GM19468 (cell line): ENCODE results near the gene TBC1D1.

Experiments used
- ATAC-seq: cut with Tn5 transposase; IDR thresholded peaks from one replicate; pipeline ENCODE4 v1.9.1; 2021; ENCODE audit warnings: mild to moderate bottlenecking, moderate library complexity, moderate number of reproducible peaks; ENCODE audit not compliant: unreplicated experiment; ENCODE audit errors: extremely low read depth

The TBC1D1 gene

GRCh38 chr4:37889849-37890800 is 759 bp upstream of the TBC1D1 start:
- no peak for ATAC-seq

GRCh38 chr4:37891260-37892159 is 626 bp downstream of the TBC1D1 start:
- peak; percentile 38 for ATAC-seq

- no peak for ATAC-seq
These were observed 1.8 kb downstream of the TBC1D1 start for GRCh38 chr4:37892641-37893040.

GRCh38 chr4:37893164-37893563 is 2.3 kb downstream of the TBC1D1 start:
- no peak for ATAC-seq

- ATAC-seq: no peak
These were observed 4.4 kb downstream of the TBC1D1 start for GRCh38 chr4:37895271-37895670.

GRCh38 chr4:37896206-37896860 is 5.4 kb downstream of the TBC1D1 start:
- no peak for ATAC-seq

GRCh38 chr4:37902212-37902611 is 11.3 kb downstream of the TBC1D1 start:
- ATAC-seq: no peak

- ATAC-seq: no peak
These were observed 12.1 kb downstream of the TBC1D1 start for GRCh38 chr4:37902738-37903693.

- no peak for ATAC-seq
These were observed 13.0 kb downstream of the TBC1D1 start for GRCh38 chr4:37903901-37904300.

- ATAC-seq: no peak
These were observed 13.9 kb downstream of the TBC1D1 start for GRCh38 chr4:37904824-37905223.

- no peak for ATAC-seq
These were observed 14.8 kb downstream of the TBC1D1 start for GRCh38 chr4:37905533-37906169.

- no peak for ATAC-seq
These were observed 17.8 kb downstream of the TBC1D1 start for GRCh38 chr4:37908488-37909331.

- no peak for ATAC-seq
These were observed 18.6 kb downstream of the TBC1D1 start for GRCh38 chr4:37909332-37910090.

GRCh38 chr4:37910091-37910486 is 19.2 kb downstream of the TBC1D1 start:
- no peak for ATAC-seq

GRCh38 chr4:37914539-37914938 is 23.7 kb downstream of the TBC1D1 start:
- ATAC-seq: no peak

GRCh38 chr4:37917388-37917787 is 26.5 kb downstream of the TBC1D1 start:
- no peak for ATAC-seq

- ATAC-seq: no peak
These were observed 27.8 kb downstream of the TBC1D1 start for GRCh38 chr4:37918653-37919052.
